Kidney epithelial cell (primary cell): ENCODE results near the gene RPS25. TPM values are rescaled to one million over a fixed set of nuclear protein-coding genes. Genes with fewer than 3 reads are reported as not detected.

Experiments used
- DNase-seq: peaks from one replicate; pipeline ENCODE4 v3.0.0-alpha.2; 2010; ENCODE audit warnings: low read depth
- H3K27me3 ChIP-seq: 2 replicates; pipeline ENCODE4 v1.6.0; 2011; ENCODE audit warnings: low read length; ENCODE audit not compliant: control insufficient read depth, insufficient read depth
- H3K36me3 ChIP-seq: 2 replicates; pipeline ENCODE4 v1.5.1; 2011; ENCODE audit warnings: low read length; ENCODE audit not compliant: control insufficient read depth, insufficient read depth
- H3K4me3 ChIP-seq: 2 replicates; pipeline ENCODE4 v1.5.1; 2011; ENCODE audit warnings: low read depth, mild to moderate bottlenecking, control low read depth, low read length
- total RNA-seq: library from RNA; depleted of rRNA; stranded (reverse); fragments of >200 nt; gene quantifications from 2 replicates; pipeline ENCODE4 v1.2.3, GENCODE V29; 2015
- TF ChIP-seq, protein P1 (sequence below): IDR thresholded peaks from 2 replicates; pipeline ENCODE4 v1.5.1; 2011; ENCODE audit warnings: mild to moderate bottlenecking, moderate library complexity, low read length, control low read depth, inconsistent platforms; ENCODE audit not compliant: insufficient read depth, poor library complexity, severe bottlenecking

RPS25 gene
- total RNA-seq, 1 donor from 2014 or later = 1,597 TPM

DNA sequence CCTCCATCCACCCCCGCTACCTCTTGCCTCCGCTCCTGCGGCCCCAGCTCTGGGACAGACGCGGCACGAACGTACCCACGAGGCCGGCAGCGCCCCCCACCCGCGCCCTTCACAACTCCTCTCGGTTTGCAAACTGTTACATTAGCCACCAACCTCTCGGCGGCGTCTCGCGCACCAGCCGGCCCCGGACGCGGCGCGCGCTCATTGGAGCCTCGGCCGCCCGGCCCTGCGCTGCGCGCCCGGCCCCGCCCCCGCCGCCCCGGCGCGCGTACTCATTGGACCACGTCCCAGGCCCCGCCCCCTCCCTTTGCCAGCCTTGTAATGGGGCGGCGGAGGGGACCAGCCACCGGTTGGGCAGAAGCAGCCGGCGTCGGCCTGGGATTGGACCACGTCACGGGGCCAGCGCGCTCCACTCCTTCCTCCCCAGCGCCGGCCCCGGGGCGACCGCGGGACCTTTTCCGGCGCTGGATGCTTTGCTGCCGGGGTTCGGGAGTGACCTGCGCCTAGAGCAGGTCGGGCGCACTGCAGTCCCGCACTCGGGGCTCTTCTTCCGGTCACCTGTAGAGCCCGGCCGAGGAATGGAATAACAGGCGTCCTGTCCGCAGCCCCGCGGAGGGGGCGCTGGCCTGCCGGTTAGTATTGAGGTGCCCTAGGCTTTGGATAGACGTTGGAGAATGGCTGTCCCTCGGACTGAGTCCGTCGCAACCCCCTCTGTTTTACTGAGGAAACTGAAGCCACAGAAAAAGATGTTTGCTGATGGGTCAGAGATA, 39.0 kb upstream of the RPS25 start, which contains the start of gene HYOU1:
TSS of gene HYOU1 (minus strand) at position 206 of the 770 bp plus-strand sequence. CDS start 1,045 bp downstream, outside the sequence.
- H3K4me3 ChIP-seq = peak within 1 kb of the TSS; percentile 83
- H3K27me3 ChIP-seq = no peaks in the 10 kb centered on the region
- DNase-seq = peak; percentile 83
- TF ChIP-seq, protein P1, sequence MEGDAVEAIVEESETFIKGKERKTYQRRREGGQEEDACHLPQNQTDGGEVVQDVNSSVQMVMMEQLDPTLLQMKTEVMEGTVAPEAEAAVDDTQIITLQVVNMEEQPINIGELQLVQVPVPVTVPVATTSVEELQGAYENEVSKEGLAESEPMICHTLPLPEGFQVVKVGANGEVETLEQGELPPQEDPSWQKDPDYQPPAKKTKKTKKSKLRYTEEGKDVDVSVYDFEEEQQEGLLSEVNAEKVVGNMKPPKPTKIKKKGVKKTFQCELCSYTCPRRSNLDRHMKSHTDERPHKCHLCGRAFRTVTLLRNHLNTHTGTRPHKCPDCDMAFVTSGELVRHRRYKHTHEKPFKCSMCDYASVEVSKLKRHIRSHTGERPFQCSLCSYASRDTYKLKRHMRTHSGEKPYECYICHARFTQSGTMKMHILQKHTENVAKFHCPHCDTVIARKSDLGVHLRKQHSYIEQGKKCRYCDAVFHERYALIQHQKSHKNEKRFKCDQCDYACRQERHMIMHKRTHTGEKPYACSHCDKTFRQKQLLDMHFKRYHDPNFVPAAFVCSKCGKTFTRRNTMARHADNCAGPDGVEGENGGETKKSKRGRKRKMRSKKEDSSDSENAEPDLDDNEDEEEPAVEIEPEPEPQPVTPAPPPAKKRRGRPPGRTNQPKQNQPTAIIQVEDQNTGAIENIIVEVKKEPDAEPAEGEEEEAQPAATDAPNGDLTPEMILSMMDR = peak; percentile 41
- no peaks in the 10 kb centered on the region for H3K36me3 ChIP-seq

DNA sequence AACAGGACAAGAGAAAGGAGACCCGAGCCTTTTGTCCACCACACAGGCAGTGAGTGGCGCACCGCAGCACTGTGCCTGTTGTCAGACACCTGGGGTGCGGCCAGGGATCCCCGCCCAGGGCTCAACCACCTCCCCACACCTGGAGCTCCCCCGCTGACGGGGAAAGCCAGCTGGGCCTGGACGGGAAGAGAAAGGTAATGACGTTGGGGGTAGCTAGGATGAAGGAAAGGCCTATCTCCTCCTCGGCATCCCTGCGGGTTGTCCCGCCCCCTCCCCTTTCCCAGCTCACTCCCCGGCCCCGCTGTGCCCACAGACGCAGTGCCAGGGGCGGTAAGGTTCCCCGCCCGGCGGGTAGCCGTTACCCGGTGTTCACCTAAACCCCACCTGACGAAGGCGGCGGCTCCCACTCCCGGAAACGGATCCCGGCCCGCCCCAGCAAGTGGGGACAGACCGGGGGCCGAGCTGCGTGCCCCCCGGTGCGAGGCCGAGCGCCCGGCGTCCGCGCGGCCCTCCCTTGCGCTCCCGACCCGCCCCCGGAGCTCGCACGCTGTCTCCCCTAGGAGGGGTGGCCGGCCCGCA, 38.4 kb upstream of the RPS25 start:
- TF ChIP-seq, protein P1 = no peak
- H3K27me3 ChIP-seq = no peaks in the 10 kb centered on the region
- H3K36me3 ChIP-seq = peaks cover 1% of the 10 kb centered on the region
- no peak for DNase-seq
- peak overlapping the region; percentile 74 for H3K4me3 ChIP-seq

DNA sequence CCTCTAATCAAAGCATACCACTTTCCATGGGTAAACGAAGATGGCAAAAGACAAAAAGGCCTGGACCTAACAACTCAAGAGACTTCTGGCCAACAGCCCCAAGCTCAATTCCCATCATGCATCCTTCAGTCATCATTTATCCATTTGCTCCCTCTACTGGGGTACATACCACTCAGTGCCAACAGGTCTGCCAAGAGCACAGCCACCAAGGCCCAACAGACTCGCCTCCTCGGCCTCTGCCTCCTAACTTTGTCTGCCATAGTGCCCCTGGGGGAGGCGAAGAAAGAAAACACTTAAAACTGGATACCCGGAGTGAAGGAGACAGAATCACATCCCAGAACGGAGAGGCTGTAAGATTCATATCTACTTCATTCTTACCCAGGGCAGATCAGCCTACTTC, 37.8 kb upstream of the RPS25 start:
- TF ChIP-seq, protein P1 = peak; percentile 41
- Histone ChIP-seq H3K4me3 (peak overlapping the region; percentile 74), H3K36me3 (peaks cover 1% of the 10 kb centered on the region), H3K27me3 (no peaks in the 10 kb centered on the region)
- no peak for DNase-seq

GRCh38 chr11:119054418-119054817, 36.3 kb upstream of the RPS25 start:
- Histone ChIP-seq H3K36me3 (peaks cover 3% of the 10 kb centered on the region), H3K27me3 (no peaks in the 10 kb centered on the region), H3K4me3 (no peak overlapping the region)
- TF ChIP-seq, protein P1 = no peak
- no peak for DNase-seq

DNA sequence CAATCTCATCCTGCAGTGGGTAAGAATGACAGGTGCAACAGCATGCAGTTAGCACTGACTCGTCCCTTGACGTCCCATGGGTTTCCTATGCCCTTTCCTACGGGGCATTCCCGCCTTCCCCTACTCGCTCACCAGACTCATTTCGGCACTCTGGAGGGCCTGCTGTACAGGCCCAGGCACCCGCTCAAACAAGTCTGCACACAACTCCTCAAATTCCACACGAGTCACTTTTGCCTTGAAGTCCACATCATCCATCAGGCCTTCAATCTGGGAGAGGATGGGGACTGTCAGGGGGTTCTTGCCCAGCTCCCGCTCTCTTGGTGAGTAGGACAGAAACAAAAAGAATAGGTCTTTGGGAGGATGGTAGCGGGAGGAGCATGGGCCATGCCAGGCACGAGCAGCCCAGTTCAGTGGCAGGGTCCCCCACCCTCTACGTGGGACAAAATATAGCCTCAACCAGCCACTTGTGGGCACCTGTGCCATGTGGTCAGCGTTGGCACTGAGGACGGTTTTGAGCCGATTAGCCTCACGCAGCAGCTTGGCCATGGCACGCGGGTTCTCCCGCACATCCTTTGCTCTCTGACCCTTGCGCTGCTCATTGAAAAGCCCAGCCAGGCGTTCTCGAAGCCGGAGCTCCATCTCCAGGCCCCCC, 34.1 kb upstream of the RPS25 start:
- Histone ChIP-seq H3K27me3 (no peaks in the 10 kb centered on the region), H3K36me3 (peaks cover 5% of the 10 kb centered on the region), H3K4me3 (no peak overlapping the region)
- DNase-seq = no peak
- TF ChIP-seq, protein P1 = no peak
